Superior temporal gyrus (tissue), 1 donor: ENCODE data around the gene OR2H1.
"Not testable (repeated sequence)": the region's sequence is repeated elsewhere in the genome, so short reads cannot be mapped to it uniquely, and the experiment has no call there.

Source experiments
- DNase-seq: peaks from one replicate; pipeline ENCODE4 v3.0.0-alpha.2; 2016; ENCODE audit errors: extremely low spot score

OR2H1 gene

GRCh38 chr6:29456971-29457370, at the start of gene OR2H1, which contains the start of gene OR11A1:
Gene OR2H1, plus strand, starts transcription at chr6:29457155. Its CDS starts 4,615 bp downstream, at chr6:29461770.
Gene OR11A1, minus strand, starts transcription at chr6:29457071. Its CDS starts 29,430 bp downstream, at chr6:29427641.
- no peak for DNase-seq

DNA sequence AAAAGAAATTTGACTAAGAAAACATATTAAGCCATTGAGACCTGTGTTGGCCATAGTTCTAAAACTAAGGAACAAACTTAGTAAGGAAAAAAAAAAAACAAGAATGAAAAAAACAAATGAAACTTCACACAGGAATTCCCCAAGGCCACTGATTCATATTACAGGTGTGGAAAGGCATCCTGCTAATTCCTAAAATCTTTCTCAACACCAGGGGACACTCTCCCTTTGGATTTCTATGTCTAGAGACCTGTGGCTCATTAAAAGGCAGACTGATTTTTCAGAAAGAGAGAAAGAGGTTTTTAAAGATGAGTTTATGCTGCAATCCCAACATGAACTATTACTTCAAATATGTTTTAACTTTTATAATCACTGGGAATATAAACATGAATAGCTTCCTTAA, 42.4 kb upstream of the OR2H1 start, which contains the start of gene OR12D1:
Gene OR12D1, plus strand, starts transcription at position 341 of the 400 bp plus-strand sequence.
- DNase-seq: no peak

GRCh38 chr6:29419516-29419915, 37.4 kb upstream of the OR2H1 start:
- no peak for DNase-seq

DNA sequence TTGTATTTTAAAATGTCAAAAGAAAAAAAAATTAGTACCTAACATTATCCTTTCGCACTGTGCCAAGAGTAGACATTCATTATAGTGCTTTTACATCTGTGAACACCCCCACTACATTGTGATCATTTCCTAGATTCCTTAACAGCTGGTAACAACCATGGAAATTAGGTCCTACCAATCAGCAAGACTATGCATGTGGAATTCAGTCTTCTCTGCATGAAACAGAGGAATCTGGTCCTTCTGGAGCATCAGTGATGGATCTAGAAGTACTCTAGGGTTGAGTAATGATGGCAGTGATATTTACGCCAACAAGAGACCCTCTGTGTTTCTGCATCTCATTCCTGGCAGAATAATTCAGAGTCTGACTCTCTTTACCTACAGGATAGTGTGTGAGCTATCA, 32.8 kb upstream of the OR2H1 start:
- DNase-seq: no peak

- DNase-seq: no peak
These were observed 32.4 kb upstream of the OR2H1 start for GRCh38 chr6:29424575-29424974.

DNA sequence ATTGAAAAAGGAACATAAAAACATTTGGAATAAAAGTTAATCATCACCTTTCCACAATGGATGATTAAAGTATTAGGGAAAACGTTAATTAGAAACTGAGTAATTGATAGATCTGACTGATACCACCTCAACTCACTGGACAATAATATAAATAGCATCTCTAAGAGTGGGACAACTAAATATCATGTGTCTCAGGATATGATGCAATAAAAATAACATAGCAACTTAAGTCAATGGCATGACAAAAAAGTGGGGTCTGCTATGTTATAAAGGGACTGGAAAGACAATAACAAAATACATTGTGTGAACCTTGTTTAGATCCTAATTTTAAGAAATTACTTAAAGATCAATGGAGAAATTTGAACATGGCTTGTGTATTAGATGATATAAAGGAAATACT, 31.9 kb upstream of the OR2H1 start:
- DNase-seq: no peak

DNA sequence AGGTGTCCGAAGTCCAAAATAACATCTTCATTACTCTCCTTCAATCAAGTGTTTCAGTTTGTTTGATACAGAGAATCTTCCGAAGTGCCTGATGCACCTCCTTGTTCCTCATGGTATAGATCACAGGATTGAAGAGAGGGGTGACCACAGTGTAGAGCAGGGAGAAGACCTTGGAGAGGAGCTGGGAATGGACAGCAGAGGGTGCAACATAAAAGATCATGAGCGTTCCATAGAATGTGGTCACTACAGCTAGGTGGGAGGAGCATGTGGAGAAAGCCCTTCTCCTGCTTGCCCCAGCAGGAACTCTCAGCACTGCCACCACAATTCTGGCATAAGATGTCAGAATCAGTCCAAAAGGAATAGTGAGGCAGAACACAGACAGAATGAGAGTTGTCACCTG, 30.3 kb upstream of the OR2H1 start:
- no peak for DNase-seq

DNA sequence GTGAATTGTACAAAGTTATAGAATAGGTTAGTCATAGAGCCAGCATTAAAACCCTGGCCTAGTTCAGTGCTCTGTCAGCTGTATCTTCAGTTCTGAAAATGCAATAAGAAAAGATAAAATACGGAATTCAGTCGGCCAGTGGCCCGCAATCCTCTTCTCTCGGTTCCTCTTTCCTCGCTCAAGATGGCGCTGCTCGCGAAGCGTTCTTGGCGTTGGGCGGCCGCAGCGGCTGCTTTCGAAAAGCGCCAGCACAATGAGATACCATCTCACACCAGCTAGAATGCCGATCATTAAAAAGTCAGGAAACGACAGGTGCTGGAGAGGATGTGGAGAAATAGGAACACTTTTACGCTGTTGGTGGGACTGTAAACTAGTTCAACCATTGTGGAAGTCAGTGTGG, 20.2 kb upstream of the OR2H1 start:
- not testable (repeated sequence) for DNase-seq

DNA sequence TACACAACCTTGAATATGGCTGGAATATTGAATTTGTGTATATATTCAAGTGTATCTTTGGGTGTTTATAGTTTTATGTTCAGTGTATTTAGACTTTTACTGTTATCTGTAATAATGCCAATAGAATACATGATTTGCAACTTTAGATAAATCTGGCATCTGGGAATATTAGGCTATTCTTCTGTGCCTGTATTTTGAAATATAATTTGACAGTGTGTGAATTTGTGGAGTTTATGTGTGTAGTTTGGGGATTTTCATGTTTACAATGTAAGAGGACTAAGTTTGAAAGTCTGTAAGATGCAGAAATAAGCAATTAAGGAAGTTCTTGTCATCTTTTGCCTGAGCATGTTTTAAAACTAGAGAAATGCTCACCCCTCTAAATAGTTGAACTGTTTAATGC, 17.9 kb upstream of the OR2H1 start, which contains the start of gene OR10C1:
Gene OR10C1, plus strand, starts transcription at position 301 of the 400 bp plus-strand sequence. CDS start 710 bp downstream, outside the sequence.
- no peak for DNase-seq

- no peak for DNase-seq
These were observed 14.2 kb upstream of the OR2H1 start for GRCh38 chr6:29442719-29443118.

DNA sequence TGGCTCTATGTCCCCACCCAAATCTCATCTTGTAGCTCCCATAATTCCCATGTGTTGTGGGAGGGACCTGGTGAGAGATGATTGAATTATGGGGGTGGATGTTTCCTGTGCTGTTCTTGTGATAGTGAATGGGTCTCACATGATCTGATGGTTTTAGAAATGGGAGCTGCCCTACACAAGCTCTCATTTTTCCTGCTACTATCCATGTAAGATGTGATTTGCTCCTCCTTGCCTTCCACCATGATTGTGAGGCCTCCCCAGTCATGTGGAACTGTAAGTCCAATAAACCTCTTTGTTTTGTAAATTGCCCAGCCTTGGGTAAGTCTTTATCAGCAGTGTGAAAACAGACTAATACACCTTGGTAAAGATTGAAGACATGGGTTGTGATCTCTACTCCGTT, 12.9 kb upstream of the OR2H1 start:
- DNase-seq: not testable (repeated sequence)

DNA sequence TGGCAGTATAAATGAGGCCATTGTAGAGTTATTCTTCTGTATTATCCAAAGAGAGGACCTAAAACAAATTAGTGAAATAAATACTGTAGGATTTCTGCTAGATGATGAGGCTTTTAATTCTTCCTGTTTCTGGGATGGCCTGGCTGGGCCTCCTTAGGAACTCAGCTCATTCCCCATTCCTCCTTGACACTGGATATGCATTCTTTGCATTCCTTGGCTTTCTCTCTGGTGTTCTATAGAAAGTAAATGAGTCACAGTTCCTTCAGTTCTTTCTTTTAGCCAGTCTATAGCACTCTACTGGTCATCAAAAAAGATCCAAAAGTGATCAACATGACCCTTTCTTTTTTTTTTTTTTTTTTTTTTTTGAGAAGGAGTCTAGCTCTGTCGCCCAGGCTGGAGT, 9.3 kb upstream of the OR2H1 start:
- DNase-seq: no peak

DNA sequence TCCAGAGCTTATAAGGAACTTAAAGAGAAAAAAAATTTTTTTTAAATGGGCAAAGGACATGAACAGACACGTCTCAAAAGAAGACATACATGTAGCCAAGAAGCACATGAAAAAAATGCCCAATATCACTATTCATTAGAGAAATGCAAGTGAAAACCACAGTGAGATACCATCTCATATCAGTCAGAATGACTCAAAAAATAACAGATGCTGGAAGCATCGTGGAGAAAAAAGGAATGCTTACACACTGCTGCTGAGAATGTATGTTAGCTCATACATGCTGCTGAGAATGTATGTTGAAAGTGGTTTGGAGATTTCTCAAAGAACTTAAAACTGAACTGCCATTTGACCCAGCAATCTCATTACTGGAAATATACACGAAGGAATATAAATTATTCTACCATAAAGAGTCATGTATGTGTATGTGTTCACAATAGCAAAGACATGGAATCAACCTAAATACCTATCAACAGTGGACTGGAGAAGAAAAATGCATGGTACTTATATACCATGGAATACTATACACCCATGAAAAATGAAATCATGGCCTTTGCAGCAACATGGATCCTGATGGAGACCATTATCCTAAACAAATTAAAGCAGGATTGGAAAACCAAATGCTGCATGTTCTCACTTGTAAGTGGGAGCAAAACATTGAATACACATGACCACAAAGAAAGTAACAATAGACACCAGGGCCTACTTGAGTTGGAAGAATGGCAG, 5.3 kb upstream of the OR2H1 start:
- no peak for DNase-seq

- no peak for DNase-seq
These were observed 4.3 kb downstream of the OR2H1 start for GRCh38 chr6:29461021-29461814.

DNA sequence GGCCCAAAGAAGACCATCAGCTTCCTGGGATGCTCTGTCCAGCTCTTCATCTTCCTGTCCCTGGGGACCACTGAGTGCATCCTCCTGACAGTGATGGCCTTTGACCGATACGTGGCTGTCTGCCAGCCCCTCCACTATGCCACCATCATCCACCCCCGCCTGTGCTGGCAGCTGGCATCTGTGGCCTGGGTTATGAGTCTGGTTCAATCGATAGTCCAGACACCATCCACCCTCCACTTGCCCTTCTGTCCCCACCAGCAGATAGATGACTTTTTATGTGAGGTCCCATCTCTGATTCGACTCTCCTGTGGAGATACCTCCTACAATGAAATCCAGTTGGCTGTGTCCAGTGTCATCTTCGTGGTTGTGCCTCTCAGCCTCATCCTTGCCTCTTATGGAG, 5.1 kb downstream of the OR2H1 start:
- no peak for DNase-seq

GRCh38 chr6:29465279-29465678, 8.3 kb downstream of the OR2H1 start:
- DNase-seq: no peak

DNA sequence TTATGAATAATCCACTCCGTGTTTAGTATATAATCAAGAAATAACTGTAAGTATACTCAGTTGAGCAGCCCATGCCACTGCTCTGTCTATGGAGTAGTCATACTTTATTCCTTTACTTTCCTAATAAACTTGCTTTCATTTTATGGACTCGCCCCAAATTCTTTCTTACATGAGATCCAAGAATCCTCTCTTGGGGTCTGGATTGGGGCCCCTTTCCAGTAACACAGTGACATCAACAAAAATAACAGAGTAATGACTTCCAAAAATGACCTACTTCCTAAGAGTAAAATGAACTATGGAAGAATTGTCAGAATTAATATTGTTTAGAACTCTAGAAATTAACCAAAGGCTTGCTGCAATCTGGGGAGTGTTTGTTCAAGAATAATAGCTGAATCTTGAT, 8.8 kb downstream of the OR2H1 start:
- no peak for DNase-seq

GRCh38 chr6:29466241-29466640, 9.3 kb downstream of the OR2H1 start:
- DNase-seq: no peak

DNA sequence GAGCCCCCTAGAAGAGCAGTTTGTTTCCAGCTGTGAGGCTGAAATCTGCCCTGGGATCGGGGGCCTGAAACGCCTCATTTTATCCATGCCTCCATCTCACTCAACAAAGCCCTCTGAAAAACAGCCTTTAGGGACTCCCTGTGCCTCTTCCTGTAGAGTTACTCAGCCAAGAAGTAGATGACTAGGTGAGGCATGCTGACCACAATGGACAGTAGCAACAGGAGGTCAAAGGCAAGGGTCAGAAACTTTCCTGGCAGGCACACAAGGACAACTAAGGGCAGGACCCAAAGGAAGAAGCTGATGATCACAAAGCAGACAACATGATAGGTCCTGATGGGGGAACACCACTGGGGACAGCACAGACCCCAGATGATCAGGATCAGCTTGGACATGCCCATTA, 18.0 kb downstream of the OR2H1 start:
- no peak for DNase-seq

DNA sequence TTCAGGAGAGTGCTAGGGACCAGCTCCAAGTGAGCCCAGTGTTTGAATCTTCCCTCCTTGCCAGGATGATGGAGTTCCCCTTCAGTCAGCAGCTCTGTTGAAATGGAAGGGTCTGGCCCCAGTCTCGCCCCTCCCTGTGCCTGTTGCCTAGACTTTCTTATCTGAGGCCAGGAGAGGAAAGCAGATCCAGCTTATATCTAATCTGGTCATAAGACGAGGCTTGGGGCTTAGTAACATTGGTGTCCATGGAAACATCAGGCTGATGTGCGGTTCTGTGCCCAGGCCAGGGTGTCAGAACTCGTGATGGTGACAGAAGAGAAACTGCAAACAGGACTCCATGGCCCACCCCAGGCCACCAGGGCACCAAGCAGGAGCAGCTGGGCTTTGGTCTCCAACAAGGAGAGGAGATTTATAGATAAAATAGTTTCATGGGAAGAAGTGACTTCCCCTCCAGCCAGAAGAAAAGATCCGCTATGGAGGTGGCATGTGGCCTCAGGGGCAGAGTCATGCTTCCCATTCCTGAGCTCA, 21.0 kb downstream of the OR2H1 start:
- no peak for DNase-seq

DNA sequence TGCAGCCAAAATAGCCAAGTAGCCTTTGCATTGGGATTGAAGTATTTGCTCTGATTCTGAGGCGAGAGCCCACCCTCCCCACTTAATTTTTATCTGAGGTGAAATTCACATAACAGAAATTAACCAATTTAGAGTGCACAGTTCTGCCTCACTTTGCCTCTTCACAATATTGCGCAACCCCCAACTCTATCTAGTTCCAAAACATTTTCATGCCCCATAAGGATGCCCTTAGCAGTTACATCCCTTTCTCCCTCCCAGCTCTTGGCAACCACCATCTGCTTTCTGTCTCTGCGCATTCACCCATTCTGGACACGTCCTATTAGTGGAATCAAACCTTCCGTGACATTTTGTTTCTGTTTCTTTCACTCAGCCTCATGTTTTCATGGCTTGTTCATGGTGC, 21.8 kb downstream of the OR2H1 start:
- no peak for DNase-seq

DNA sequence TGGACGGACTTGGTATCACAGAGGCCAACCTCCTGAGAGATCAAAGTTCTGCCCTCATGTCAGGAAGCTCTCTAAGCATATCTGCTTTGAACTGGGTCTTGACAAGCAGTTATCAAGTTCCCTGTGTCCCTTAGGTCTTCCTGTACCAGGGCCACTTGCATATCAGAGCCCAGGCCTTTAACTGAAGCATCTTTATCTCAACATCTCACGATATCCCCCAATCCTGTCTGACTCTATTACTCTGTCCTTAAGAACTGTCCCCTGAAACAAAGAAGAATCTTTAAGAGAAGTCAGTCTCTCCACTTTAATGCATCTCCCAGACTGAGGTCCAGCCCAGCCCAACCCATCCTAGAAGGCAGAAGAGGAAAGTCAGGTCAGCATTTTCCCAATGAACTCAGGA, 22.6 kb downstream of the OR2H1 start:
- no peak for DNase-seq

- no peak for DNase-seq
These were observed 26.2 kb downstream of the OR2H1 start for GRCh38 chr6:29483186-29483585.
